ENCODE results near the gene EXOC4. TPM values are rescaled to one million over a fixed set of nuclear protein-coding genes. Genes with fewer than 3 reads are reported as not detected.

The EXOC4 gene
- total and polyA plus RNA-seq, 2 of the 13 experiments (the other 11 are each of a cell fraction or from before 2014, with no cell fraction given) = 22.5 to 39.0 TPM

GRCh38 chr7:133367561-133367960, 114.7 kb downstream of the EXOC4 start (continued):
- no peak for TF ChIP-seq ZNF597 (CRISPR knock-in tag; IDR thresholded peaks at IDR 0.05)
- TF ChIP-seq ZNF329 (CRISPR knock-in tag; IDR thresholded peaks at IDR 0.05; ENCODE audit: low read depth) = no peak
- no peak for TF ChIP-seq CENPX (CRISPR knock-in tag; IDR thresholded peaks at IDR 0.05)
- TF ChIP-seq GFI1 (CRISPR knock-in tag; IDR thresholded peaks at IDR 0.05; ENCODE audit: borderline replicate concordance) = no peak
- no peak for TF ChIP-seq JARID2 (CRISPR knock-in tag; IDR thresholded peaks at IDR 0.05; ENCODE audit: insufficient replicate concordance)
- no peak for TF ChIP-seq KLF16 (CRISPR knock-in tag; IDR thresholded peaks at IDR 0.05)

GRCh38 chr7:133369130-133369529, 116.3 kb downstream of the EXOC4 start:
- CTCF ChIA-PET (ENCODE audit: low intra/inter-chr PET ratio, low total read pairs) = no interaction called here
- H3K36me3 ChIP-seq (replicated peaks in 1 of 2; ENCODE audit: control insufficient read depth in 1 of 2, insufficient read depth in 2 of 2, low read length in 2 of 2) = no peaks in the 10 kb centered on the region; a peak in 1 of 5 replicates
- no peaks in the 10 kb centered on the region for H3K27me3 ChIP-seq (ENCODE audit: control insufficient read depth in 1 of 2, insufficient read depth in 2 of 2, low read length in 2 of 2)
- intact Hi-C loops (cut with micrococcal nuclease; ENCODE audit: unreplicated experiment) = no loop called here
- no peak overlapping the region for H3K4me3 ChIP-seq (replicated peaks in 1 of 3; ENCODE audit: insufficient read depth in 1 of 3, low read depth in 2 of 3, low read length in 3 of 3)
- H2AFZ ChIP-seq (ENCODE audit: low read length) = no peak overlapping the region
- ATAC-seq (no peak), DNase-seq (ENCODE audit: low spot score) (no peak), FAIRE-seq (no peak)
- in situ Hi-C loops (cut with HindIII; ENCODE audit: extremely low pct_ligation_motif_present, low pct_unique_long_range_greater_than_20kb) = no loop called here
- no peak for TF ChIP-seq MYC (CRISPR knock-in tag; IDR thresholded peaks at IDR 0.05; ENCODE audit: borderline replicate concordance)
- no peak for TF ChIP-seq ZNF501 (CRISPR knock-in tag; IDR thresholded peaks at IDR 0.05)
- no peak for TF ChIP-seq CCDC6 (CRISPR knock-in tag; IDR thresholded peaks at IDR 0.05)
- TF ChIP-seq, protein P1, sequence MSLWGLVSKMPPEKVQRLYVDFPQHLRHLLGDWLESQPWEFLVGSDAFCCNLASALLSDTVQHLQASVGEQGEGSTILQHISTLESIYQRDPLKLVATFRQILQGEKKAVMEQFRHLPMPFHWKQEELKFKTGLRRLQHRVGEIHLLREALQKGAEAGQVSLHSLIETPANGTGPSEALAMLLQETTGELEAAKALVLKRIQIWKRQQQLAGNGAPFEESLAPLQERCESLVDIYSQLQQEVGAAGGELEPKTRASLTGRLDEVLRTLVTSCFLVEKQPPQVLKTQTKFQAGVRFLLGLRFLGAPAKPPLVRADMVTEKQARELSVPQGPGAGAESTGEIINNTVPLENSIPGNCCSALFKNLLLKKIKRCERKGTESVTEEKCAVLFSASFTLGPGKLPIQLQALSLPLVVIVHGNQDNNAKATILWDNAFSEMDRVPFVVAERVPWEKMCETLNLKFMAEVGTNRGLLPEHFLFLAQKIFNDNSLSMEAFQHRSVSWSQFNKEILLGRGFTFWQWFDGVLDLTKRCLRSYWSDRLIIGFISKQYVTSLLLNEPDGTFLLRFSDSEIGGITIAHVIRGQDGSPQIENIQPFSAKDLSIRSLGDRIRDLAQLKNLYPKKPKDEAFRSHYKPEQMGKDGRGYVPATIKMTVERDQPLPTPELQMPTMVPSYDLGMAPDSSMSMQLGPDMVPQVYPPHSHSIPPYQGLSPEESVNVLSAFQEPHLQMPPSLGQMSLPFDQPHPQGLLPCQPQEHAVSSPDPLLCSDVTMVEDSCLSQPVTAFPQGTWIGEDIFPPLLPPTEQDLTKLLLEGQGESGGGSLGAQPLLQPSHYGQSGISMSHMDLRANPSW (CRISPR knock-in tag; IDR thresholded peaks at IDR 0.05; ENCODE audit: borderline replicate concordance) = no peak
- TF ChIP-seq DNMT3B (CRISPR knock-in tag; conservative IDR thresholded peaks at IDR 0.05) = no peak
- no peak for TF ChIP-seq SKIL (CRISPR knock-in tag; IDR thresholded peaks at IDR 0.05; ENCODE audit: borderline replicate concordance)
- TF ChIP-seq PAF1 (CRISPR knock-in tag; IDR thresholded peaks at IDR 0.05) = no peak
- no peak for TF ChIP-seq MED1 (CRISPR knock-in tag; IDR thresholded peaks at IDR 0.05)
- no peak overlapping the region for H3K27ac ChIP-seq (ENCODE audit: extremely low read length, insufficient read depth, low read length)
- no peak overlapping the region for H3K9ac ChIP-seq (ENCODE audit: insufficient read depth, low read depth, low read length)
- BruUV-seq (replicated peaks) = no TSS peak
- H3K79me2 ChIP-seq (ENCODE audit: insufficient read depth, low read length) = no peaks in the 10 kb centered on the region
- no peak overlapping the region for H3K4me2 ChIP-seq (ENCODE audit: low read depth, low read length)
- H3K9me3 ChIP-seq (ENCODE audit: low read length) = no peaks in the 10 kb centered on the region
- H3K4me1 ChIP-seq (ENCODE audit: insufficient read depth, low read length) = no peaks in the 10 kb centered on the region
- 98% methylated on average over 3 of the region's 3 CpGs for WGBS (ENCODE audit: low lambda C conversion rate)
- POLR2A ChIA-PET = no interaction called here
- H4K20me1 ChIP-seq (ENCODE audit: insufficient read depth, low read length) = no peaks in the 10 kb centered on the region

All from HepG2 (cell line).